OCI-M1 (cell line): ENCODE measurements around the gene PTS.
"Not testable (repeated sequence)": the region's sequence is repeated elsewhere in the genome, so short reads cannot be mapped to it uniquely, and the experiment has no call there.

Experiments
- DNase-seq: peaks from one replicate; lab custom pipeline; 2025; lab: John Stamatoyannopoulos, UW

PTS gene

DNA sequence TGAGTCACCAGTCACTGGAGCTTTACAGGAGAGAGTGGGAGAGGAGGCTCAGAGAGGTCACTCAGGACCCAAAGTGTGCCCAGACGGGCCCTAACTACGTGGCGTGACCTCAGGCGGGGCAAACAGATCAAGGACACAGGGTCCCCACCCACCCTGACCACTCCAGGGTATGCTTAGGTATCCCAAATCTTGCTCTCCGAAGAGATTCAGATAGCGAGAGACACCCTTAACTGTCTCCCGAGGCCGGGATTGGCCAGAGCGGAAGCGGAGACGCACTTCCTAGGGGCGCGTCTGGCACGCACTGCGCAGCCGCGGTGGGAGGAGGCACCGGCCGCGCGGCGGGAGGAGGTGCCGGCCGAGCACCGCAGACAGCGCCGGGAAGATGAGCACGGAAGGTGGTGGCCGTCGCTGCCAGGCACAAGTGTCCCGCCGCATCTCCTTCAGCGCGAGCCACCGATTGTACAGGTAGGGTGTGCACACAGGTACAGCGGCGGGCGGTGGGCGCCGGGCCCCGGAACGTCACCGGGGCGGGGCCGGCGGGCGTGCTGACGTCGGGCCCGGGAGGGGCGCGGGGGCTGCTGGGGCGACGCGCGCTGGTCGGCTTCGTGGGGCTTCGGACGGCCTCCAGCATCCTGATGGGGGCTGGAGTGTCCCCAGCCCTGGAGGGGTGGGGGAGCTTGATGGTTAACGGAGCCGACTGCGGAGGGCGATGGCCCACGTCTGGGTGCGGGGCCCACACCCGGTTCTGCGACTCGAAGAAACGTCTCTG is at the start of gene PTS:
PTS (plus strand) TSS at position 367 of the 769 bp plus-strand sequence; CDS start at position 383, 16 bp downstream.
- DNase-seq, result peak; percentile 96

DNA sequence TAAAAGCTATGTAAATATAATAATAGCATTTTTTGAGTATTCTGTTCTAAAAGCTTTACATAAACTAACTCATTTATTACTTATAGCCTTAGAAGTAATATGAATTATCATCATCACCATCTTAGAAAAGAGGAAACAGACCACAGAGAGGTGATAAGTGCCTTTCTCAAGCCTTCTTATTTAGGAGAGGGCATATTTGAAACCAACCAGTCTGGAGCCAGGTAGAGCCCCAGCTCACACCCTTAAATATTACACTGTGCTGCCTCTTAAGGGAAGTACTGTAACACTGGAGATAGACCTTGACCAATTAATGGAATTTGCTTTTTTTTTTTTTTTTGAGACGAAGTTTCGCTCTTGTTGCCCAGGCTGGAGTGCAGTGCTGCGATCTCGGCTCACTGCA is 48.6 kb upstream of the PTS start:
- no peak for DNase-seq

DNA sequence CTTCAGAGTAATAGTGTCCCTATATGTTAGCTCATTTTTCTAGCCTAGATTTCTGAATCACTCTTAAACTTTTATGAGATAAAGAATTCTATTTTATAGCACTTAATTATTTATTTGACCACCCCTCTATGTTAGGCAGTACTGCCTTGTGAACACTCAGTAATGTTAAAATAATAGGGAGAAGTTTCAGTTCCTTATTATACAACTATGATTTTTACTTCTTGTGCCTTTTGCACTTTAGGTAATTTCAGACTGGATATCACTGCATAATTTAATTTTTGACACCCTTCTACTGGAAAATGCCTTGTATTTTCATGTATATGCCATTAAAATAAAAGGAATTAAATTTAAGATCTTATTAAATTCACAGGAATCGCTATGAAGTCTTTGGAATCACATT is 47.8 kb upstream of the PTS start:
- DNase-seq, result no peak

DNA sequence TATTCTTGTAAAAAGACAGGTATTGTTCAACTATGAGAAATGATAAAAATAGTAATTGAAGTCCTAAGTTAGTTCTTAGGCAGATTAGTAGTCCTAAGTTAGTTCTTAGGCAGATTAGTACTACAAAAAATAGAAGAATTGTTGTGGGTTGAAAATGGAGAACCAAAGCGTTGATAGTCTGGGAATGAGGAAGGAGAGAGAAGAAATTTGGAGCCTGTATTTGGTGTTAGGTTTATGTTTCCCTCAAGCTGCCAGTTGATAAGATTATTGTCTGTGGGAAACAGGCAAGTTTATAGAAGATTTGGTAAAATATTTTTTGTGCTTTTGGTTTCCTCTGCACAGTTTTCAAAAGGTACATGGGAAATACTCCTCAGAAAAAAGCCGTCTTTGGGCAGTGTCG is 47.3 kb upstream of the PTS start:
- peak; percentile 39 for DNase-seq

DNA sequence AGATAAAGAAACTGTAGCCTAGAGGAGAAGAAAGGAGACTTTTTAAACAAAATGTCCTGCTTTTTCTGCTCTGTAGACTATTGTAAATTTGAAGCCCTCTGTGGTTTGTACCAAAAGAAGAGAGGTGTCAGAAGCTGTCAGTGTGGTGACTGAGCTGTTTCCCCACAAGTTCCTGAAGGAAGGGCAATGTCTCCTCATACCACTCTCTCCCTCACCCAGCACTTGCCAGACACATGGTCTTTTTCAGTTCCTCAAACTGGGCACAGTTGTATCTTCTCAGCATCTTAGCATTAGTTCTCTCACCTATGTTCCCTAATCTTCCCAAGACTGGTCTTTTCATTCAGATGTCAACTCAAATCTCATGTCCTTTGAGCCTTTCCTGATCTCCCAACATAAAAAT is 46.6 kb upstream of the PTS start:
- DNase-seq, result no peak

DNA sequence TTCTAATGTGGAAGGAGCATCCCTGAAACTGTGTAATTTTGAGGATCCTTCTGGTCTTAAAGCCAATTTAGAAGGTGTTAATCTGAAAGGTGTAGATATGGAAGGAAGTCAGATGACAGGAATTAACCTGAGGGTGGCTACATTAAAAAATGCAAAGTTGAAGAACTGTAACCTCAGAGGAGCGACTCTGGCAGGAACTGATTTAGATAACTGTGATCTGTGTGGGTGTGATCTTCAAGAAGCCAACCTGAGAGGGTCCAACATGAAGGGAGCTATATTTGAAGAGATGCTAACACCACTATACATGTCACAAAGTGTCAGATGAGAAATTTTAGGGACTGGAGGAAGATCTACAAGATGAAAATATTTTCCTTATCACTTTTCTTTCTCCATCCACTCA is 43.4 kb upstream of the PTS start:
- no peak for DNase-seq

DNA sequence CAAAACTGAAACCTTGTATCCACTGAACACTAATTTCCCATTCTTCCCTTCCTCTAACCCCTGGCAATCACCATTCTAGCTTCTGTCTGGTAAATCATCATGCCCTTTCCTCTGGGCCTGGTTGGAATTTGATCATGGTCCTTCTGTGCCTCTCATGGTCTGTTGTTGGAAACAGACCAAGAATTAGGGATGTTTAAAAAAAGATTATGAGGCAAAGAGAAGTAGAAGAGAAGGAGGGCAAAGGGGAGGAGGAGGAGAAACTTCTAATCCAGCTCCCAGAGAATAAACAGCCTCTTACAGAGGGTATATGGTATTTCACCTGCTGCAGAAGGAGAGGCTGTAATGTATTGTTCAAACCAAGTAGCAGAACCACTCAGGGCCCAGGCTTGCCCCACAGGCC is 40.3 kb upstream of the PTS start:
- DNase-seq, result no peak

DNA sequence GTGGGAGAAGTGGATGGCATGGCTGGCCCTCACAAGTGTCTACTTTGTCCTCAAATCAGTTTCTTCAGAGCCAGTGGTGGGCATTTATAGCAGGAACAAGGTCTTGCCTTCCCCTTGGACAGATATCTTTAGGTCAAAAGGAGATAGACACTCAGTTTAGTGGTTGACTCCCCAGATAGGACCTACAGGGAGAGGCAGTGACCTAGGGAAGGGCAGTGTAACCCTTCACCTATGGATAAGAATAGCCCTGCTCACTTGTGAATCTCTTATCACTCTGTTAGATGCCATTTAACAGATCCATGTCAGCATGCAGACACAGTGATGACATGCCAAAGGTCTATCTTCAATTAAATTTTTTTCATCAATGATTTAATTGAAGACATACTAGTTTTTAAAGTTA is 39.9 kb upstream of the PTS start:
- DNase-seq, result no peak

DNA sequence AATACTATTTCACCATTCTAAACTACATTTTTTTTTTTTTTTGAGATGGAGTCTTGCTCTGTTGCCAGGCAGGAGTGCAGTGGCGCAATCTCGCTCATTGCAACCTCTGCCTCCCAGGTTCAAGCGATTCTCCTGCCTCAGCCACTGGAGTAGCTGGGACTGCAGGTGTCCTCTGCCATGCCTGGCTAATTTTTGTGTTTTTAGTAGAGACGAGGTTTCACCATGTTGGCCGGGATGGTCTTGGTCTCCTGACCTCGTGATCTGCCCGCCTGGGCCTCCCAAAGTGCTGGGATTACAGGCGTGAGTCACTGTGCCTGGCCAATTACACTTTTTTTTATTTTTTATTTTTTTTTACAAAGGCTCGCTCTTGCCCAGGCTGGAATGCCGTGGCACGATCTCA is 31.1 kb upstream of the PTS start:
- DNase-seq, result not testable (repeated sequence)

DNA sequence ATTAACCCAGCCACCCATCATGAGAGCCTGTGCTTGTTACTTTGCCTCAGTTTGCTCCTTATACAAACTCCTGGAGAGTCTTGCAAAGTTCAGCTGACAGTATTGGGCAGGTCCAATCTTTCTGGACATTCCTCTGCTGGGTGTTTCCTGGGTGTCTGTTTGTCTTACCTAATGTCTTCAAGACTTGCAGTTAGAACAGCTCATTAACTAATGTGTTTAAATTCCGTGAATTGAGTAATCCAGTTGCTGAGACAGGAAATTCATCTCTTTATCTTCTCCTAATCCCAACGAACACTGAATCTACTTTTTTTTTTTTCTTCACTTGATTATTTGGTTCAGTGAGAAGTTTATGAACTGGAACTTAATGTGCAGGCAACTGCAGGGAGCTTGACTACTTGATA is 30.3 kb upstream of the PTS start:
- DNase-seq, result no peak

DNA sequence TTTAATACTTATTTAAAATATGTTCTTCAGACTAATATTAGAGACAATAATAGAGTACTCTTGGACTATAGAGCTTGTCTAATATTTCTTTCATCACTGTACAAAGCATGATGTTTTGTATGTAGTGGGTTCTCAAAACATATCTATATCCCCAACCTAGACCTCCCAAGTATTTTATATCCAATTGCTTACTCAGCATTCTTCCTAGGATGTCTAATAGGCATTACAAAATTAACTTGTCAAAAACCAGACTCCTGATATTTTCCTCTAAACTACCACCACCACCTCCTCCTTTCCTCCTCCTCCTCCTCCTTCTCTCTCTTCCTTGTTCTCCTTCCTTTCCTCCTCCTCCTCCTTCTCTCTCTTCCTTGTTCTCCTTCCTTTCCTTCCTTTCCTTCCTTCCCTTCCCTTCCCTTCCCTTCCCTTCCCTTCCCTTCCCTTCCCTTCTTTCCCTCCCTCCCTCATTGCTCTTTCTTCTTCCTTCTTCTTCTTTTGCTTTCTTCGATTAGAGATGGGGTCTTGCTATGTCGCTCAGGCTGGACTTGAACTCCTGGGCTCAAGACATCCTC is 29.6 kb upstream of the PTS start:
- DNase-seq, result no peak

DNA sequence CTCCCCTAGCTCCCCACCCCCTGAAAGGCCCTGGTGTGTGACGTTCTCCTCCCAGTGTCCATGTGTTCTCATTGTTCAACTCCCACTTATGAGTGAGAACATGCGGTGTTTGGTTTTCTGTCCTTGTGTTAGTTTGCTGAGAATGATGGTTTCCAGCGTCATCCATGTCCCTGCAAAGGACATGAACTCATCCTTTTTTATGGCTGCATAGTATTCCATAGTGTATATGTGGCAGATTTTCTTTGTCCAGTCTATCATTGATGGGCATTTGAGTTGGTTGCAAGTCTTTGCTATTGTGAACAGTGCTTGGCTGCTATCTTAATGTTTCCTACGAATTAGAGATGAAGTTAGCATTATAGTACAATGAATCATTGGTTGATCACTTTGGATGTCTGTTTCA is 27.1 kb upstream of the PTS start:
- not testable (repeated sequence) for DNase-seq

DNA sequence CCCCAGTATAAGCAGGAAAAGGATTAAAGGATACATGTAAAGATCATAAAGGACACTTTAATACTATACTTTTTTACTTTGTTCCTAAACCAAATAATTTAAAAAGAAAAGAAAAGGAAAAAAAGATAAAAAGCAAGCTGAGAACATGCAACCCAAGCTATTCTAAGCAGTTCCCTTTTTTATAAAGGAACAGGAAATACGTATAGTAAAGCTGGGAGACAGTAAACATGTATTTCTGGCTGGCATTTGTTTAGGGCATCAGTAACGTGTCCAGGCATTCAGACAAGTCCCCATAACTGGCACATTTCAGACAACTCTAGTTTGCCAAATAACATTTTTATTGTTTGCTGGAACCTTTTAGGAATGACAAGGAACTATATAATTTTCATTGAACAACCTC is 26.0 kb upstream of the PTS start:
- peak; percentile 45 for DNase-seq

DNA sequence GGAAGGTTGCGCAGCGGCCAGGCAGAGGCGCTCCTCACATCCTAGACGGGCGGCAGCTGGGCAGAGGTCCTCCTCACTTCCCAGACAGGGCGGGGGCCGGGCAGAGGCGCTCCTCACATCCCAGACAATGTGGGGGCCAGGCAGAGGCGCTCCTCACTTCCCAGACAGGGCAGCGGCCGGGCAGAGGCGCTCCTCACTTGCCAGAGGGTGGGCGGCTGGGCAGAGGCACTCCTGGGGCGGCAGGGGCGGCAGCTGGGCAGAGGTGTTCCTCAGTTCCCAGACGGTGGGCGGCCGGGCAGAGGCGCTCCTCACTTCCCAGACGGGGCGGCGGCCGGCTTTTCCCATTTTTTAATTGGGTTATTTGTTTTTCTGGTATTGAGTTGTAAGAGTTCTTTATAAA is 20.2 kb upstream of the PTS start:
- no peak for DNase-seq

DNA sequence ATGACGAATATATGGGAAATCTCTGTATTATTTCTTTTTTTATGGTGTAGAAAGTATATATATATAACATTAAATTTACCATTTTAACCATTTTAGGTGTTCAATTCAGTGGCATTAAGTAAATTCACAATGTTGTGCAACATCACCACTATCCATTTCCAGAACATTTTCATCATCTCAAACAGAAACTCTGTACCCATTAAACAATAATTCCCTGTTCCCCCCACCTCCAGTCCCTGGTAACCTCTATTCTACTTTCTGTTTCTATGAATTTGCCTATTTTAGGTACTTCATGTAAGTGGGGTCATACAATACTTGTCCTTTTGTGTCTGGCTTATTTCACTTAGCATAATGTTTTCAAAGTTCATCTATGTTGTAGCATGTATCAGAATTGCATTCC is 15.3 kb upstream of the PTS start:
- DNase-seq, result no peak

DNA sequence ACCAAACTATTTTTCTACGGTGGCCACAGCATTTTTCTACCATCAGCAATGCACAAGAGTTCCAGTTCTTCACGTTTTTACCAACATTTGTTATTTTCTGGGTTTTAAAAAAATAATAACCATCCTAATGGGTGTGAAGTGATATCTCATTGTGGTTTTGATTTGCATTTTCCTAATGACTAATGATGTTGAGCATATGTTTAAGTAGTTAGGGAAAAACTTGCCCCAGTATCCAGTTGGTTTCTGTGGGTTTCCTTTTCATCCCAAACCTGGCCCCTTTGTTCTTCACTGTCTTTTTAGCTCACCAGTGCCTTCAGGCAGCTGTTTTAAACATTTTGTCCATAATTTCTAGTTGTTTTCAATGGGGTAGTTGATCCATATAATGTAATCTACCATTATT is 14.7 kb upstream of the PTS start:
- no peak for DNase-seq

DNA sequence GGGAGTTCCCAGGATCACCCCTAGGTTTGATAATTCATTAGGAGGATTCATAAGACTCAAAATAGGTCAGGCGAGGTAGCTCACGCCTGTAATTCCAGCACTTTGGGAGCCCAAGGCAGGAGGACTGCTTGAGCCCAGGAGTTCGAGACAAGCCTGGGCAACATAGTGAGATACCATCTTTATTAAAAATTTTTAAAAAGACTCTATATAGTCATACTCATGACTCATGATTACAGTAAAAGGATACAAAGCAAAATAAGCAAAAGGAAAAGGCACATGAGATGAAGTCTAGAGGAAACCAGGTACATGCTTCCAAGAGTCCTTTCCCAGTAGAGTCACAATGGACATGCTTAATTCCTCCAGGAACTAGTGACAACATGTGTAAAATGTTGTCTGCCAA is 13.9 kb upstream of the PTS start:
- no peak for DNase-seq

DNA sequence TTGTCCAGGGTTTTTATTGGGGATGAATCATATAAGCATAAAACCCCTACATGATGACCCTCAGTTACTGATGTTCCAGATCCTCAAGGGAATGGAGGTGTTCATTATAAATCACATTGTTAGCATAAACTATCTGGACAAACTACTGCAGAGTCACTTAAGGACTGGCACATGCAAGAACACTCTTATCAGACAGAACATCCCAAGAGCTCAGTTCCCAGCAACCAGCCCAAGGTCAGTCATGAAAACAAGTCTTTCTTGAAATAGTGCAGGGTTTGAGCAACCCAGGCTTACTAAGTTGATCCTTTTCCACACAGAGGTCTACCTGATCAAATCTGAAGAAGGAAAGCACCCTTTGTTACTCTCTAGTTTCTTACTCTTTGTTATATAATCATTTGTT is 13.5 kb upstream of the PTS start:
- peak; percentile 33 for DNase-seq

DNA sequence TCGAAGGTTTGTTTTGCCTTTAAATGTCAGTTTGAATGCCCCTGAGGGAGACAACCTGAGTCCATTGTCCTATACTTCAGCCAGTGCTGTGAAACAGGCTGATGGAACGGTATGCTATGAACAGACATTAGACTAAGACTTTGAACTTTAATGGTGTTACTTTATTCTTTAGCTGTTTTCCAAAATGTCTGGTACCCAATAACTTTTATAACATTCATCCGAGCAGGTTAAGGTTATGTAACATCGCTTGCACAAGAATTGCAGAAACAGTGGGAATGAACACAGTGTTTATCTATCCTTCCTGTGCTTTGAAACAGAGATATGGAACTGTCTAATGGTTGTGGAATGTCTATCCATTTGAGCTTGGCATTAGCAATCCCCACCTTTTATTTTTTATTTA is 12.5 kb upstream of the PTS start:
- DNase-seq, result no peak

DNA sequence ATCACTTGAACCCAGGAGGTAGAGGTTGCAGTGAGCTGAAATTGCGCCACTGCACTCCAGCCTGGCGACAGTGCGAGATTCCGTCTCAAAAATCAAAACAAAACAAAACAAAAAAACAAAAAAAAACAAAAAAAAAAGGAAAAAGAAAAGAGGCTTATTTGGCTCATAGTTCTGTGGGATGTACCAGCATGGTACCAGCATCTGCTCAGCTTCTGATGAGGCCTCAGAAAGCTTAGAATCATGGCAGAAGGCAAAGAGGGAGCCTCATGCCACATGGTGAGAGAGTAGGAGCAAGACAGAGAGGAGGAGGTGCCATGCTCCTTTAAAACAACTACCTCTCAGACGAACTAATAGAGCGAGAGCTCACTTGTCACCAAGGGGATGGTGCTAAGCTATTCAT is 10.6 kb upstream of the PTS start:
- DNase-seq, result no peak

DNA sequence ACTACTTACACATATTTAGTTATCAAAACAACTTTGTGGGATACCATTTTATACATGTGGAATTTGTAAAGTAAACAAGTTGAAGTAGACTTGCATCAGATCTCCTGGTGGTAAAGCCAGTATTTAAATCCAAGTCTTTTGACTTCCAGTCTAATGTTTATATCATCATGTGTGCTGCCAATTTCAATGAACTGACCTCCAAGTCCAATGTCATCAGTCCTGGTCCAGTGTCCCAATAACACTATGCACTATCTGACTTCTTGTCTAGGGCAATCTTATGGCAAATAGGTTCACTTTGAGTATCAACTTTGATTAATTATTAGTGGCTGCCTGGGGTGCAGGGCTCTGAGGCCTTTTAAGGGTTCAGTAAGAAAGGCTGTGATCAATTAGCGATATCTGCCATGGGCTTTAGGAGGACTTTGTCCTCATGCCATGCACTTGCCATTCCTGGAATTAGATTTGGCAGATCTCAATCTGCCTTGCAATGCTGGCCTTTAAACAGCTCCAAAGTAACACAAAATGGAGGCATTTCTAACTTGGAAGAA is 9.6 kb upstream of the PTS start:
- DNase-seq, result no peak

DNA sequence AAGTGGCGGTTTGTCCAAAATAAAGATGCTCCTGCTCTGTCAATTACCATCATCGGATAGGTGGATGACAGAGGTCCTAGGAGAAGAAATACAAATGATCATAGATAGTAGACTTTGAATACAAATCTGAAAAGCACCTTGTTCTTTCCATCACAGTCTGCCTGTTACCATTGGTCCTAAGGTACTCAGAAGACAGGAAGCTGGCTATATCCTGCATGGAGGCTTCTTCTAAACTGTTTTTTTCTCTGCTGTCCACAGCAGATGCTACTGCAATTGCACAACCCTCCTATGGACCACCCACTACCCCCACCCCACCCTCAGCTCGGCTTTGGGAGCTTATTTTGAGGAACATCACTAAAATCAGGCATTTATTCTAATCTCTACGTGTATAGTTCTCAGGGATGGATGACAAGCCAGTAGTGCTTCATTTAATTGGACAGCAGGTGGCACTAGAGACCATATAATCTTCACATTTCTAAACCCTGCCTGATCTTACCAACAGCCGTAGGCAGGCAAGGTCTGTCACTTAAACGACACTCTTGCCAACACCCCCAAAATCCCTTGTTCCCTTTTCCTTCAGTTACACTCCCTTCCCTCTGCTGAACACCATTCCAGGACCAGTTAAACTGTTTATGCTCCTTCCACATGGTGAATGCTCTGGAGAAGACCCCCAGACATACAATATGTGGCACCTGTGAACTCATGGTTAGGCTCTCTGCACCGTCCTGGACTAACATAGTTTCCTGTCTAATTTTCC is 6.6 kb upstream of the PTS start:
- peak; percentile 92 for DNase-seq

DNA sequence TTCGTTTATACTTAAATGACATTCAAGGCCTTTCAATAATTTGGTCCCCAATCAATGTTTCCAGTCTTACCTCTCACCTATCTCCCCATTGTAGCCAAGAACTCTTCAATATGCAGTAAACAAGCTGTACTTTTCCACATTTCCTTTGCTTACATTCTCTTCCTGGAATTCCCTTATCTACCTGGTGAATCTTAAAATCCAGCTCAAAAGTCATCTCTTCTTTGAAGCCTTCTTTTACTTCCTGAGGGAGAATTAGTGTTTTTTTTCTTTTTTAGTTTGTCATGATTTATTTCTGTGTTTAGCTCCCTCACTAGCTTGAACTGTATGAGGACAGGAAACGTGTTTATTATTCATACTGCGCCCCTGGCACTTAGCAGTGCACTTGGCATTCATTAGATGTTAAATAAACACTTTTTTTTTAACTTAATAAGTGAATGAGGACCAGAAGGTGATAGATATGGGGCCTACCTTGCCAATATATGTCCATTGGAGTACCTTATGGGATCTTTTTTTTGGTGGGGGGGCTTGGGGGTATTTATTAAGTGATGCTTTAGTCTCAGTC is 4.9 kb upstream of the PTS start:
- no peak for DNase-seq
